ENCODE data around the gene ADAMTSL2.

The ADAMTSL2 gene

GRCh38 chr9:133609311-133610098, 75.0 kb downstream of the ADAMTSL2 start, which contains the start of gene FAM163B:
Gene FAM163B, minus strand, starts transcription at chr9:133609389. Its CDS starts 29,166 bp downstream, at chr9:133580223.
- peak; percentile 73 for DNase-seq

GRCh38 chr9:133610845-133611244, 76.3 kb downstream of the ADAMTSL2 start:
- DNase-seq: no peak

- no peak for DNase-seq
These were observed 77.5 kb downstream of the ADAMTSL2 start for GRCh38 chr9:133612051-133612450.

GRCh38 chr9:133612816-133613215, 78.3 kb downstream of the ADAMTSL2 start:
- DNase-seq: no peak

- DNase-seq: no peak
These were observed 78.9 kb downstream of the ADAMTSL2 start for GRCh38 chr9:133613432-133613831.

GRCh38 chr9:133614056-133614455, 79.6 kb downstream of the ADAMTSL2 start:
- no peak for DNase-seq

GRCh38 chr9:133614678-133615077, 80.2 kb downstream of the ADAMTSL2 start:
- DNase-seq: no peak

GRCh38 chr9:133615186-133615585, 80.7 kb downstream of the ADAMTSL2 start:
- no peak for DNase-seq

- no peak for DNase-seq
These were observed 81.2 kb downstream of the ADAMTSL2 start for GRCh38 chr9:133615606-133616188.

- no peak for DNase-seq
These were observed 82.3 kb downstream of the ADAMTSL2 start for GRCh38 chr9:133616643-133617405.

GRCh38 chr9:133618726-133619125, 84.2 kb downstream of the ADAMTSL2 start:
- DNase-seq: no peak

- no peak for DNase-seq
These were observed 85.3 kb downstream of the ADAMTSL2 start for GRCh38 chr9:133619791-133620190.

- DNase-seq: no peak
These were observed 87.3 kb downstream of the ADAMTSL2 start for GRCh38 chr9:133621725-133622267.

- no peak for DNase-seq
These were observed 88.1 kb downstream of the ADAMTSL2 start for GRCh38 chr9:133622555-133622954.
